ENCODE results near the gene FSTL4. TPM values are rescaled to one million over a fixed set of nuclear protein-coding genes. Genes with fewer than 3 reads are reported as not detected.

The FSTL4 gene
- total RNA-seq, 4 donors from 2014 or later: 0.41 TPM; not detected in 3

DNA sequence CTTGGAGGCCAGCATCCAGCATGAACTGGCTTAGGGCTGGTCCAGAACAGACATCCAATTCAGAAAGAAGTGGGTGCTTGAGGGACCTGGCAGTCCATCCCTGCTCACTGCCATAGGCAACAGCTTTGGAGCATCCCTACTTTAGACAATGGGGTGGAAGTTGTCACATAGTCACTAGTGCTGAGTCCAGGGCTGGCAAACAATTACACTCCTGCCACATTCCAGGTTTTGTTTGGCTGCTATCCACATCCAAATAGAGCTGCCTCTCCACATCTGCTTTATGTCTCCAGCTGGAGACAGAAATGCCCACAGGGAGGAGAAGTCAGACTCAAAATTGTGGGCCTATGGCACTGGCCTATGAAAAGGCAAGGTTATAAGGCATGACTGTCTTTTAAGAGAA lies 7.0 kb downstream of the FSTL4 start:
- no peaks in the 10 kb centered on the region for H3K36me3 ChIP-seq
- intact Hi-C loops (cut with DNase I; ENCODE audit: low total_unique reads): no loop called here
- DNase-seq: no peak
- no peak overlapping the region for H3K4me3 ChIP-seq
- H3K27me3 ChIP-seq: peaks cover 0 to 9% of the 10 kb centered on the region in 2 donors
- no peak overlapping the region for H3K27ac ChIP-seq
- TF ChIP-seq POLR2A (IDR thresholded peaks at IDR 0.05): no peak
- TF ChIP-seq, protein P1, sequence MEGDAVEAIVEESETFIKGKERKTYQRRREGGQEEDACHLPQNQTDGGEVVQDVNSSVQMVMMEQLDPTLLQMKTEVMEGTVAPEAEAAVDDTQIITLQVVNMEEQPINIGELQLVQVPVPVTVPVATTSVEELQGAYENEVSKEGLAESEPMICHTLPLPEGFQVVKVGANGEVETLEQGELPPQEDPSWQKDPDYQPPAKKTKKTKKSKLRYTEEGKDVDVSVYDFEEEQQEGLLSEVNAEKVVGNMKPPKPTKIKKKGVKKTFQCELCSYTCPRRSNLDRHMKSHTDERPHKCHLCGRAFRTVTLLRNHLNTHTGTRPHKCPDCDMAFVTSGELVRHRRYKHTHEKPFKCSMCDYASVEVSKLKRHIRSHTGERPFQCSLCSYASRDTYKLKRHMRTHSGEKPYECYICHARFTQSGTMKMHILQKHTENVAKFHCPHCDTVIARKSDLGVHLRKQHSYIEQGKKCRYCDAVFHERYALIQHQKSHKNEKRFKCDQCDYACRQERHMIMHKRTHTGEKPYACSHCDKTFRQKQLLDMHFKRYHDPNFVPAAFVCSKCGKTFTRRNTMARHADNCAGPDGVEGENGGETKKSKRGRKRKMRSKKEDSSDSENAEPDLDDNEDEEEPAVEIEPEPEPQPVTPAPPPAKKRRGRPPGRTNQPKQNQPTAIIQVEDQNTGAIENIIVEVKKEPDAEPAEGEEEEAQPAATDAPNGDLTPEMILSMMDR (IDR thresholded peaks at IDR 0.05): no peak
- no peaks in the 10 kb centered on the region for H3K9me3 ChIP-seq
- no peaks in the 10 kb centered on the region for H3K4me1 ChIP-seq

DNA sequence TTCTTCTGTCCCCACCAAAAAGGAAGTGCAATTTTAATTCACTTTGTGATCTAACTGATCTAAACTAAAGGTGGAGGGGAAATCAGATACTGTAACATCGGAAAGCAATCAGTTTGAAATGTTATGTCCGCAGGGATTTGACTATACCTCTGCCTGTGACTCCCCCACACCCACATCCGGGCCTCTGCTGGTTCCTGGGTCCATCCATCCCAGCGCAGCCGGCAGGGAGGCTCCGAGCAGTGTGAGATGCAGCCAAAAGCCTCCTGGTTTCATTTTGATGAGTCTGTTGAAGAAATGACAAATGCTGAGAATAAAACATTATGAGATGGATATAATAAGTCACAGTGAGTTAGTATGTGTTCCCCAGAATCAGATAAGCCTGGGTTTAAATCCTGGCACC lies 8.6 kb downstream of the FSTL4 start:
- Histone ChIP-seq H3K9me3 (no peaks in the 10 kb centered on the region), H3K27ac (no peak overlapping the region), H3K36me3 (no peaks in the 10 kb centered on the region), H3K4me1 (no peaks in the 10 kb centered on the region), H3K27me3 (no peaks in the 10 kb centered on the region), H3K4me3 (no peak overlapping the region)
- intact Hi-C loops (cut with DNase I; ENCODE audit: low total_unique reads): no loop called here
- TF ChIP-seq, protein P1 (IDR thresholded peaks at IDR 0.05): no peak
- no peak for TF ChIP-seq POLR2A (IDR thresholded peaks at IDR 0.05)
- DNase-seq: no peak

DNA sequence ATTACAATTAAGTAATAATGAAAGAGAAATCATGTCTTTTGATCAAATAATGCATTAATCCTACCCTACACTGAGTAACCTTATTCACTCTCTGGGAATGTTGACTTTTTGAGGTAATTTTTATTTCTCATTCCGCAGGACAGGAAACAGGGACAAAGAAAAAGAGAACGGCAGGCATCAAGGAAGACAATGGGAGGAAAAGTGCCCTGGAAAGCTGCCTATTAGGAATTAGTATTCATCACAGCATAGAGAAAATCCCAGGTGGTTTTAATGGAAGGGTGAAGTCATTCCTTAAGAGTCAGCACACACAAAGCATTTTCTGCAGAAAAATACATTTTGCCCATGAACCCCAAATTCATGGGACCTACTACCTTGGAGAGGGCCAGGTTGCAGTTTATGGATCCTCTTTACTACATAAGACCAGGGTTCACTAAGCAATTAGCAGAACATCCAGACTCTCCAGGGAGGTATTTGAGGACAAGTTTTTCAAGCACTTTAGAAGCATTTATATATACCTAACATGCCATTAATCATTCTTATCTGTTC lies 9.4 kb downstream of the FSTL4 start:
- H3K27me3 ChIP-seq: no peaks in the 10 kb centered on the region
- TF ChIP-seq POLR2A (IDR thresholded peaks at IDR 0.05): no peak
- TF ChIP-seq, protein P1 (IDR thresholded peaks at IDR 0.05): no peak
- no peaks in the 10 kb centered on the region for H3K9me3 ChIP-seq
- intact Hi-C loops (cut with DNase I; ENCODE audit: low total_unique reads): no loop called here
- no peak overlapping the region for H3K4me3 ChIP-seq
- no peak overlapping the region for H3K27ac ChIP-seq
- H3K36me3 ChIP-seq: no peaks in the 10 kb centered on the region
- no peak for DNase-seq
- H3K4me1 ChIP-seq: no peaks in the 10 kb centered on the region

DNA sequence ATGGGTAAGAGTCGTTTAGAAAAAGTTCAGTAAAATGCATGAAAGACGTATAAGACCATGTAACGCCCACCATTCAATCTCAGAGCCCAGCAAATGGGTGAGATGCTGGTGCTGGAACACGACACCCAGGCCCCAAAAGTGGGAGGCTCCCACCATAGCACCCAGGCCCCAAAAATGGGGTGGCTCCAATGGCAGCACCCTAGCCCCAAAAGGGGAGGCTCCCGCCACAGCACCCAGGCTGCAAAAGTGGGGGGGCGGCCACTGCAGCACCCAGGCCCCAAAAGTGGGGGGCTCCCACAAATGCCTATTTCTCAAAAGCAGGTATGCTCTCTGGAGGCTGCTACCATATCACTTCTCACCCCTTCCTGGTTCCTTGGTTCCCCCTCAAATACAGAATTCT lies 12.7 kb downstream of the FSTL4 start:
- Histone ChIP-seq H3K9me3 (no peaks in the 10 kb centered on the region), H3K4me3 (no peak overlapping the region), H3K27me3 (no peaks in the 10 kb centered on the region), H3K4me1 (no peaks in the 10 kb centered on the region), H3K36me3 (no peaks in the 10 kb centered on the region), H3K27ac (no peak overlapping the region)
- intact Hi-C loops (cut with DNase I; ENCODE audit: low total_unique reads): no loop called here
- no peak for DNase-seq
- no peak for TF ChIP-seq POLR2A (IDR thresholded peaks at IDR 0.05)
- TF ChIP-seq, protein P1 (IDR thresholded peaks at IDR 0.05): no peak

DNA sequence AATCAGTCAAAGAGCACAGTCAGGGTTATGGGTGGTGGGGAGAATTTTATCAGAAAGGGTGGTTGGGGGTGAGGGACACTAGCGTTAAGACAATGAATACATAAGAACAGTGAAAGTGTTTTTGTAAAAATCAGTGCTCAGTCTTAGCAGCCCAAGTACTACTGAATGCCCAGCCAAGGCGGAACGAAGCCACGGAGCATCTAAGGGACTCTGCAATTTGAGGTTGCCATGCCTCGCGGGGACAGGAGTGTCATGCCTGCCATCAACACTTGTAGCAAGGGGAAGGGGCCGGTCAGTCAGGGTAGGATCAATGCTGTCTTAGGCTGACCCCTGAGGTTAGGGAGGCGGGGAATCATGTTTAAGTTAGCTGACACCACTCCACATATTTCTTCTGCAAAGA lies 13.3 kb downstream of the FSTL4 start:
- H3K36me3 ChIP-seq: no peaks in the 10 kb centered on the region
- no peak overlapping the region for H3K4me3 ChIP-seq
- no peaks in the 10 kb centered on the region for H3K27me3 ChIP-seq
- no peaks in the 10 kb centered on the region for H3K4me1 ChIP-seq
- TF ChIP-seq, protein P1 (IDR thresholded peaks at IDR 0.05): no peak
- TF ChIP-seq POLR2A (IDR thresholded peaks at IDR 0.05): no peak
- DNase-seq: no peak
- no peaks in the 10 kb centered on the region for H3K9me3 ChIP-seq
- intact Hi-C loops (cut with DNase I; ENCODE audit: low total_unique reads): no loop called here
- no peak overlapping the region for H3K27ac ChIP-seq

All from uterus (tissue), 4 donors.